ENCODE measurements around the gene IFT20.

- TF ChIP-seq CTCF (IDR thresholded peaks at IDR 0.05) (no peak), POLR2A (IDR thresholded peaks at IDR 0.05) (no peak)
Measured at GRCh38 chr17:28282596-28282995, 52.7 kb downstream of the IFT20 start.

Measured in thyroid gland (tissue), 4 donors.